Activated CD8-positive, alpha-beta T cell treated with anti-CD3 and anti-CD28 coated beads for 36 hours (primary cell): ENCODE results near the gene ZNF133. TPM values are rescaled to one million over a fixed set of nuclear protein-coding genes. Genes with fewer than 3 reads are reported as not detected.

Experiments used
- ATAC-seq: fragments of 200-7000 bp; cut with Tn5 transposase; one replicate; pipeline ENCODE4 v1.10.0; 2021; ENCODE audit warnings: mild to moderate bottlenecking, moderate library complexity
- CTCF ChIA-PET: fragments of 350-600 bp; sonication (Branson Sonifier 250); formaldehyde crosslinking; loops from one replicate; lab custom pipeline; 2021; ENCODE audit warnings: antibody characterized with exemption; lab: Charles Lee
- POLR2A ChIA-PET: fragments of 350-600 bp; sonication (Branson Sonifier 250); formaldehyde crosslinking; loops from one replicate; lab custom pipeline; 2021; ENCODE audit warnings: antibody characterized with exemption; lab: Charles Lee
- DNase-seq: peaks from one replicate; pipeline ENCODE4 v3.0.0-alpha.2; 2020
- H3K27ac Mint-ChIP-seq: one replicate; pipeline ENCODE4 v1.8.0; 2021; ENCODE audit warnings: mild to moderate bottlenecking, mixed read lengths
- H3K27me3 Mint-ChIP-seq: one replicate; pipeline ENCODE4 v1.8.0; 2021; ENCODE audit warnings: mixed read lengths
- H3K36me3 Mint-ChIP-seq: one replicate; pipeline ENCODE4 v1.8.0; 2021; ENCODE audit warnings: low read depth, mixed read lengths
- H3K4me1 Mint-ChIP-seq: one replicate; pipeline ENCODE4 v1.8.0; 2021; ENCODE audit warnings: low read depth, mixed read lengths
- H3K4me3 Mint-ChIP-seq: one replicate; pipeline ENCODE4 v1.8.0; 2021; ENCODE audit warnings: mild to moderate bottlenecking, moderate library complexity, mixed read lengths
- H3K9me3 Mint-ChIP-seq: one replicate; pipeline ENCODE4 v1.8.0; 2021; ENCODE audit warnings: mixed read lengths
- CTCF ChIP-seq: fragments of 200-600 bp; IDR thresholded peaks from one replicate; pipeline ENCODE4 v1.8.0; 2022; ENCODE audit warnings: antibody characterized with exemption, mild to moderate bottlenecking
- intact Hi-C: fragments of 100-400 bp; cut with micrococcal nuclease; formaldehyde crosslinking; loops from one replicate; pipeline ENCODE4 v1.10.0; 2022
- total RNA-seq, 2 experiments: library from RNA; stranded (reverse); gene quantifications; one replicate each; pipeline ENCODE4 v1.2.3, GENCODE V29; 2021

The ZNF133 gene
- total RNA-seq, 2 experiments from 2014 or later, result 8.0 TPM

GRCh38 chr20:18288749-18289267, 481 bp downstream of the ZNF133 start:
- ChIA-PET POLR2A (interaction anchor here (0.5 to 1.5 kb wide), 3 partner anchors 151 to 251 kb away, joined by 3 to 5 read pairs (median 3); partner anchors contain the start of genes DZANK1, KAT14, PET117 and POLR3F), CTCF (interaction anchor here (1.0 to 1.2 kb wide), 3 partner anchors 11 to 606 kb away, joined by 3 read pairs; no protein-coding TSS in a partner anchor)
- H3K9me3 Mint-ChIP-seq, result peaks cover 19% of the 10 kb centered on the region
- H3K4me1 Mint-ChIP-seq, result peaks cover 15% of the 10 kb centered on the region
- no peak for ATAC-seq
- no peak for TF ChIP-seq CTCF
- H3K27me3 Mint-ChIP-seq, result peaks cover 8% of the 10 kb centered on the region
- intact Hi-C loops, result loop anchor here (10.0 kb wide), 1 partner anchor 216 kb away; the partner anchor contains the start of gene SEC23B
- peak overlapping the region; percentile 99 for H3K27ac Mint-ChIP-seq
- DNase-seq, result no peak
- peaks cover 20% of the 10 kb centered on the region for H3K36me3 Mint-ChIP-seq
- H3K4me3 Mint-ChIP-seq, result peak overlapping the region; percentile 96

GRCh38 chr20:18289306-18289705, 979 bp downstream of the ZNF133 start:
- H3K27me3 Mint-ChIP-seq, result peaks cover 4% of the 10 kb centered on the region
- H3K27ac Mint-ChIP-seq, result peak overlapping the region; percentile 99
- peaks cover 24% of the 10 kb centered on the region for H3K36me3 Mint-ChIP-seq
- no peak for ATAC-seq
- ChIA-PET POLR2A (interaction anchor here (1.5 kb wide), 1 partner anchor 152 kb away, joined by 3 read pairs; the partner anchor contains the start of genes KAT14 and PET117), CTCF (interaction anchor here (1.1 kb wide), 1 partner anchor 607 kb away, joined by 3 read pairs; no protein-coding TSS in a partner anchor)
- H3K4me3 Mint-ChIP-seq, result peak overlapping the region; percentile 96
- H3K4me1 Mint-ChIP-seq, result peaks cover 15% of the 10 kb centered on the region
- DNase-seq, result no peak
- peaks cover 18% of the 10 kb centered on the region for H3K9me3 Mint-ChIP-seq
- intact Hi-C loops, result loop anchor here (10.0 kb wide), 1 partner anchor 215 kb away; the partner anchor contains the start of gene SEC23B
- TF ChIP-seq CTCF, result no peak

- no peaks in the 10 kb centered on the region for H3K27me3 Mint-ChIP-seq
- POLR2A ChIA-PET, result no interaction called here
- intact Hi-C loops, result no loop called here
These were observed 11.0 kb downstream of the ZNF133 start for GRCh38 chr20:18299364-18299763.

GRCh38 chr20:18304618-18305017, 16.3 kb downstream of the ZNF133 start:
- intact Hi-C loops, result no loop called here
- no peak overlapping the region for H3K4me3 Mint-ChIP-seq
- no peak overlapping the region for H3K27ac Mint-ChIP-seq
- H3K4me1 Mint-ChIP-seq, result no peaks in the 10 kb centered on the region
- ChIA-PET POLR2A (no interaction called here), CTCF (no interaction called here)
- ATAC-seq (no peak), DNase-seq (no peak)
- no peak for TF ChIP-seq CTCF
- H3K36me3 Mint-ChIP-seq, result peaks cover 11% of the 10 kb centered on the region
- H3K27me3 Mint-ChIP-seq, result no peaks in the 10 kb centered on the region
- H3K9me3 Mint-ChIP-seq, result no peaks in the 10 kb centered on the region

More at GRCh38 chr20:18299364-18299763, 11.0 kb downstream of the ZNF133 start:
- H3K36me3 Mint-ChIP-seq, result peaks cover 30% of the 10 kb centered on the region
- H3K4me1 Mint-ChIP-seq, result no peaks in the 10 kb centered on the region
- DNase-seq (no peak), ATAC-seq (no peak)
- CTCF ChIA-PET, result interaction anchor here (1.0 kb wide), 1 partner anchor 23 kb away, joined by 3 read pairs; no protein-coding TSS in a partner anchor
- H3K27ac Mint-ChIP-seq, result no peak overlapping the region
- H3K4me3 Mint-ChIP-seq, result no peak overlapping the region
- H3K9me3 Mint-ChIP-seq, result no peaks in the 10 kb centered on the region
- TF ChIP-seq CTCF, result no peak

GRCh38 chr20:18307301-18307700, 19.0 kb downstream of the ZNF133 start:
- no peak overlapping the region for H3K4me3 Mint-ChIP-seq
- TF ChIP-seq CTCF, result no peak
- ChIA-PET POLR2A (no interaction called here), CTCF (no interaction called here)
- DNase-seq (no peak), ATAC-seq (no peak)
- intact Hi-C loops, result no loop called here
- no peaks in the 10 kb centered on the region for H3K4me1 Mint-ChIP-seq
- no peak overlapping the region for H3K27ac Mint-ChIP-seq
- peaks cover 10% of the 10 kb centered on the region for H3K36me3 Mint-ChIP-seq
- H3K27me3 Mint-ChIP-seq, result no peaks in the 10 kb centered on the region
- no peaks in the 10 kb centered on the region for H3K9me3 Mint-ChIP-seq
